A673 (cell line): Measurements from ENCODE around the gene COA1. TPM values are rescaled to one million over a fixed set of nuclear protein-coding genes. Genes with fewer than 3 reads are reported as not detected.
"Not testable (repeated sequence)": the region's sequence is repeated elsewhere in the genome, so short reads cannot be mapped to it uniquely, and the experiment has no call there.

Experiments used
- BruUV-seq: library from RNA; stranded (reverse); fragments of 400-500 nt; replicated peaks from 2 replicates; lab custom pipeline; 2021; lab: Mats Ljungman, UMichigan
- CTCF ChIA-PET: fragments of 300-600 bp; sonication (Branson Sonifier 250); formaldehyde crosslinking; loops from one replicate; lab custom pipeline; 2022; ENCODE audit warnings: antibody characterized with exemption; lab: Charles Lee
- POLR2A ChIA-PET: fragments of 300-600 bp; sonication (Branson Sonifier 250); formaldehyde crosslinking; loops from one replicate; lab custom pipeline; 2022; ENCODE audit warnings: antibody characterized with exemption; ENCODE audit not compliant: low non-redundant PET; lab: Charles Lee
- DNase-seq: peaks from one replicate; pipeline ENCODE4 v3.0.0-alpha.2; 2015; ENCODE audit warnings: low spot score
- H3K27ac ChIP-seq: fragments of 200-600 bp; sonication (generic); 2 replicates; pipeline ENCODE4 v1.5.1; 2016; ENCODE audit warnings: mixed run types, low read depth, mild to moderate bottlenecking, mixed read lengths, antibody characterized with exemption, low read length; ENCODE audit not compliant: poor library complexity, severe bottlenecking
- H3K27me3 ChIP-seq: fragments of 200-600 bp; sonication (generic); replicated peaks from 2 replicates; pipeline ENCODE4 v1.6.1; 2017; ENCODE audit warnings: mixed run types, low read depth, mild to moderate bottlenecking, mixed read lengths, antibody characterized with exemption, low read length; ENCODE audit not compliant: insufficient read depth, poor library complexity
- H3K36me3 ChIP-seq: fragments of 200-600 bp; sonication (generic); 2 replicates; pipeline ENCODE4 v1.6.1; 2016; ENCODE audit warnings: mixed run types, mild to moderate bottlenecking, mixed read lengths, antibody characterized with exemption, low read length; ENCODE audit not compliant: insufficient read depth, poor library complexity, severe bottlenecking
- H3K4me1 ChIP-seq: fragments of 200-600 bp; sonication (generic); 2 replicates; pipeline ENCODE4 v1.6.1; 2017; ENCODE audit warnings: mixed run types, mild to moderate bottlenecking, mixed read lengths, antibody characterized with exemption, low read length; ENCODE audit not compliant: insufficient read depth, poor library complexity, severe bottlenecking
- H3K4me3 ChIP-seq: fragments of 200-600 bp; sonication (generic); 2 replicates; pipeline ENCODE4 v1.5.1; 2016; ENCODE audit warnings: low read depth, mixed run types, mild to moderate bottlenecking, mixed read lengths, low read length; ENCODE audit not compliant: poor library complexity, severe bottlenecking
- H3K9me3 ChIP-seq: fragments of 200-600 bp; sonication (generic); 2 replicates; pipeline ENCODE4 v1.6.1; 2016; ENCODE audit warnings: mixed run types, low read depth, mild to moderate bottlenecking, mixed read lengths, antibody characterized with exemption, low read length; ENCODE audit not compliant: poor library complexity, severe bottlenecking
- CTCF ChIP-seq: fragments of 300-800, 200-600 bp; sonication (generic); conservative IDR thresholded peaks from 2 replicates; pipeline ENCODE4 v1.5.1; 2017; ENCODE audit warnings: low read depth, mild to moderate bottlenecking, antibody characterized with exemption, low read length, moderate library complexity, mixed read lengths
- EZH2 ChIP-seq: fragments of 200-600 bp; sonication (generic); IDR thresholded peaks from 2 replicates; pipeline ENCODE4 v1.6.1; 2017; ENCODE audit warnings: borderline replicate concordance, low read depth, mild to moderate bottlenecking, mixed read lengths, antibody characterized with exemption, low read length; ENCODE audit not compliant: poor library complexity, severe bottlenecking
- intact Hi-C: fragments of 100-400 bp; cut with micrococcal nuclease; formaldehyde crosslinking; loops from one replicate; pipeline ENCODE4 v1.10.0; 2022; ENCODE audit not compliant: unreplicated experiment
- total RNA-seq: library from RNA; stranded (reverse); gene quantifications from 2 replicates; pipeline ENCODE4 v1.2.3, GENCODE V29; 2021

Gene COA1
- total RNA-seq, 1 experiment from 2014 or later, result 105 TPM

GRCh38 chr7:43600056-43600455, 129.3 kb downstream of the COA1 start:
- no peaks in the 10 kb centered on the region for H3K27me3 ChIP-seq
- peaks cover 15% of the 10 kb centered on the region for H3K36me3 ChIP-seq
- no TSS peak for BruUV-seq
- peaks cover 12% of the 10 kb centered on the region for H3K4me1 ChIP-seq
- TF ChIP-seq CTCF (no peak), EZH2 (no peak)
- H3K27ac ChIP-seq, result no peak overlapping the region
- ChIA-PET POLR2A (no interaction called here), CTCF (no interaction called here)
- DNase-seq, result no peak
- no peak overlapping the region for H3K4me3 ChIP-seq
- H3K9me3 ChIP-seq, result no peaks in the 10 kb centered on the region
- intact Hi-C loops, result no loop called here

- H3K36me3 ChIP-seq, H3K4me3 ChIP-seq, H3K9me3 ChIP-seq, CTCF ChIA-PET, DNase-seq, H3K27ac ChIP-seq, intact Hi-C loops, H3K27me3 ChIP-seq, BruUV-seq, POLR2A ChIA-PET, H3K4me1 ChIP-seq: not testable (repeated sequence)
Measured at GRCh38 chr7:43596426-43596825, 132.9 kb downstream of the COA1 start.

GRCh38 chr7:43594020-43594419, 135.3 kb downstream of the COA1 start:
- H3K27ac ChIP-seq, result no peak overlapping the region
- DNase-seq, result no peak
- H3K9me3 ChIP-seq, result no peaks in the 10 kb centered on the region
- ChIA-PET POLR2A (no interaction called here), CTCF (no interaction called here)
- no TSS peak for BruUV-seq
- no peaks in the 10 kb centered on the region for H3K27me3 ChIP-seq
- intact Hi-C loops, result no loop called here
- peaks cover 2% of the 10 kb centered on the region for H3K36me3 ChIP-seq
- peaks cover 9% of the 10 kb centered on the region for H3K4me1 ChIP-seq
- TF ChIP-seq EZH2, result no peak
- no peak for TF ChIP-seq CTCF
- H3K4me3 ChIP-seq, result no peak overlapping the region

GRCh38 chr7:43593010-43593409, 136.3 kb downstream of the COA1 start:
- intact Hi-C loops, result no loop called here
- no peak overlapping the region for H3K4me3 ChIP-seq
- ChIA-PET CTCF (no interaction called here), POLR2A (no interaction called here)
- H3K4me1 ChIP-seq, result peaks cover 13% of the 10 kb centered on the region
- no peaks in the 10 kb centered on the region for H3K9me3 ChIP-seq
- H3K36me3 ChIP-seq, result no peaks in the 10 kb centered on the region
- TF ChIP-seq EZH2, result no peak
- no peak for TF ChIP-seq CTCF
- DNase-seq, result no peak
- no peaks in the 10 kb centered on the region for H3K27me3 ChIP-seq
- BruUV-seq, result no TSS peak
- H3K27ac ChIP-seq, result no peak overlapping the region
